ENCODE data around the gene MRPL48. TPM values are rescaled to one million over a fixed set of nuclear protein-coding genes. Genes with fewer than 3 reads are reported as not detected.
A peak's percentile ranks its signal among the peaks of the same experiment; 100 is the strongest.

MRPL48 gene
- total RNA-seq, 6 experiments from 2014 or later, result 15.9 to 26.7 (median 18.2) TPM

GRCh38 chr11:73866095-73866579 is 78.5 kb downstream of the MRPL48 start:
- no peak overlapping the region for H3K4me3 ChIP-seq
- WGBS (ENCODE audit: insufficient coverage, low coverage, low lambda C conversion rate, missing lambda C conversion rate), result 94% methylated on average over 5 of the region's 5 CpGs
- intact Hi-C loops (cut with DNase I), result no loop called here
- no peak overlapping the region for H3K27ac ChIP-seq
- TF ChIP-seq POLR2A (IDR thresholded peaks at IDR 0.05) (no peak), CTCF (IDR thresholded peaks at IDR 0.05) (no peak)
- H3K9me3 ChIP-seq, result no peaks in the 10 kb centered on the region
- peaks cover 0 to 17% (median 5%) of the 10 kb centered on the region in 4 donors for H3K4me1 ChIP-seq
- peaks cover 0 to 7% (median 2%) of the 10 kb centered on the region in 4 donors for H3K36me3 ChIP-seq
- DNase-seq (no peak), ATAC-seq (no peak)
- H3K27me3 ChIP-seq, result no peaks in the 10 kb centered on the region

GRCh38 chr11:73866586-73866996 is 78.9 kb downstream of the MRPL48 start:
- peaks cover 0 to 9% (median 2%) of the 10 kb centered on the region in 4 donors for H3K36me3 ChIP-seq
- 41% methylated on average over 2 of the region's 2 CpGs for WGBS (ENCODE audit: insufficient coverage, low coverage, low lambda C conversion rate, missing lambda C conversion rate)
- no peaks in the 10 kb centered on the region for H3K9me3 ChIP-seq
- ATAC-seq, result peak in 1 of 4 donors; percentile 74
- H3K4me1 ChIP-seq, result peaks cover 0 to 17% (median 5%) of the 10 kb centered on the region in 4 donors
- intact Hi-C loops (cut with DNase I), result no loop called here
- H3K4me3 ChIP-seq, result no peak overlapping the region
- no peak overlapping the region for H3K27ac ChIP-seq
- no peak for TF ChIP-seq POLR2A (IDR thresholded peaks at IDR 0.05)
- TF ChIP-seq CTCF (IDR thresholded peaks at IDR 0.05), result no peak
- no peaks in the 10 kb centered on the region for H3K27me3 ChIP-seq
- no peak for DNase-seq

- WGBS (ENCODE audit: insufficient coverage, low coverage, low lambda C conversion rate, missing lambda C conversion rate), result 17% methylated on average over 1 of the region's 1 CpG
- Histone ChIP-seq H3K4me3 (no peak overlapping the region), H3K27me3 (no peaks in the 10 kb centered on the region), H3K36me3 (peaks cover 0 to 21% (median 7%) of the 10 kb centered on the region in 4 donors), H3K27ac (no peak overlapping the region), H3K4me1 (peaks cover 0 to 17% (median 5%) of the 10 kb centered on the region in 4 donors), H3K9me3 (no peaks in the 10 kb centered on the region)
- DNase-seq, result peak in 2 of 3 donors; percentile 18 to 56
- no peak for TF ChIP-seq POLR2A (IDR thresholded peaks at IDR 0.05)
- no peak for TF ChIP-seq CTCF (IDR thresholded peaks at IDR 0.05)
- intact Hi-C loops (cut with DNase I), result no loop called here
- ATAC-seq, result peak; percentile 61 to 75 (median 64)
These were observed 81.8 kb downstream of the MRPL48 start for GRCh38 chr11:73869332-73869949.

- Histone ChIP-seq H3K9me3 (no peaks in the 10 kb centered on the region), H3K27me3 (no peaks in the 10 kb centered on the region), H3K36me3 (peaks cover 0 to 17% (median 7%) of the 10 kb centered on the region in 4 donors), H3K27ac (no peak overlapping the region), H3K4me1 (peaks cover 0 to 22% (median 8%) of the 10 kb centered on the region in 4 donors), H3K4me3 (no peak overlapping the region)
- no peak for ATAC-seq
- intact Hi-C loops (cut with DNase I), result no loop called here
- 100% methylated on average over 3 of the region's 3 CpGs for WGBS (ENCODE audit: insufficient coverage, low coverage, low lambda C conversion rate, missing lambda C conversion rate)
- no peak for DNase-seq
- no peak for TF ChIP-seq CTCF (IDR thresholded peaks at IDR 0.05)
- no peak for TF ChIP-seq POLR2A (IDR thresholded peaks at IDR 0.05)
These were observed 82.6 kb downstream of the MRPL48 start for GRCh38 chr11:73870261-73870660.
